Breast epithelium (tissue), 4 donors: ENCODE data around the gene TEP1. TPM values are rescaled to one million over a fixed set of nuclear protein-coding genes. Genes with fewer than 3 reads are reported as not detected.

Experiments
- DNase-seq, 2 donors: peaks; one replicate each; pipeline ENCODE4 v3.0.0-alpha.2; 2019; ENCODE audit warnings: low spot score in 2 of 2
- H3K27ac ChIP-seq, 2 donors: fragments of 200-600 bp; sonication (generic) in 1 of 2; one replicate each; pipeline ENCODE4 v1.5.1; 2016 to 2019; ENCODE audit warnings: mild to moderate bottlenecking in 1 of 2
- H3K27me3 ChIP-seq, 2 donors: fragments of 200-600 bp; sonication (generic) in 1 of 2; one replicate each; pipeline versions ENCODE4 v1.5.1 to v1.6.0; 2017 to 2019; ENCODE audit warnings: control low read depth in 1 of 2, mild to moderate bottlenecking in 1 of 2
- H3K36me3 ChIP-seq: fragments of 200-600 bp; one replicate; pipeline ENCODE4 v1.5.1; 2019
- H3K4me1 ChIP-seq, 2 donors: fragments of 200-600 bp; sonication (generic); one replicate each; pipeline ENCODE4 v1.5.1; 2016 to 2019; ENCODE audit warnings: control low read depth in 1 of 2
- H3K4me3 ChIP-seq, 3 donors: fragments of 200-600 bp; sonication (generic); 1 replicate in 2 of 3; 2 replicates in 1 of 3; pipeline ENCODE4 v1.5.1; 2016 to 2019; ENCODE audit warnings: mild to moderate bottlenecking in 3 of 3, moderate library complexity in 2 of 3
- H3K9me3 ChIP-seq, 2 donors: fragments of 200-600 bp; sonication (generic) in 1 of 2; one replicate each; pipeline ENCODE4 v1.5.1; 2016 to 2019; ENCODE audit warnings: control low read depth in 1 of 2
- CTCF ChIP-seq, 3 donors: fragments of 450-650 bp; IDR thresholded peaks; one replicate each; pipeline ENCODE4 v1.5.1; 2016 to 2017; ENCODE audit warnings: antibody characterized with exemption in 3 of 3, mild to moderate bottlenecking in 3 of 3, moderate library complexity in 3 of 3
- POLR2A ChIP-seq: fragments of 450-650 bp; IDR thresholded peaks from one replicate; pipeline ENCODE4 v1.6.1; 2016; ENCODE audit warnings: antibody characterized with exemption, mild to moderate bottlenecking, moderate library complexity
- POLR2AphosphoS5 ChIP-seq, 3 donors: sonication (generic); formaldehyde crosslinking; IDR thresholded peaks; one replicate each; pipeline ENCODE4 v1.6.1; 2017; ENCODE audit warnings: antibody characterized with exemption in 3 of 3
- intact Hi-C: fragments of 100-400 bp; cut with DNase I; formaldehyde crosslinking; loops from one replicate; pipeline ENCODE4 v1.15.1; 2023; ENCODE audit warnings: low total_unique reads
- total RNA-seq, 3 donors: library from RNA; depleted of rRNA; stranded (reverse); fragments of >200 nt; gene quantifications; one replicate each; pipeline ENCODE4 v1.1.0, GENCODE V29; 2016

Gene TEP1
- total RNA-seq, 3 donors from 2014 or later, result 21.3 to 34.5 (median 27.2) TPM

- no peaks in the 10 kb centered on the region for H3K27me3 ChIP-seq
- intact Hi-C loops, result no loop called here
- TF ChIP-seq CTCF (IDR thresholded peaks at IDR 0.05), result no peak
- no peak for TF ChIP-seq POLR2AphosphoS5 (IDR thresholded peaks at IDR 0.05)
- no peak for TF ChIP-seq POLR2A
- H3K27ac ChIP-seq, result no peak overlapping the region
- H3K36me3 ChIP-seq, result no peaks in the 10 kb centered on the region
- H3K9me3 ChIP-seq, result no peaks in the 10 kb centered on the region
- no peak overlapping the region for H3K4me3 ChIP-seq
- DNase-seq, result no peak
- H3K4me1 ChIP-seq, result no peaks in the 10 kb centered on the region
Measured at GRCh38 chr14:20317720-20318119, 95.6 kb downstream of the TEP1 start.

Other genes with a start within 250 kb of the TEP1 start
- not detected for gene OR11G2, start 222.6 kb downstream of the TEP1 start, total RNA-seq
- gene OR11H6, start 189.8 kb downstream of the TEP1 start, total RNA-seq, result not detected
- not detected for gene OR11H7, start 184.5 kb downstream of the TEP1 start, total RNA-seq
- gene OR11H4, start 174.2 kb downstream of the TEP1 start, total RNA-seq, result not detected
- 10 to 100 TPM; 10.1 to 21.0 (median 16.2) TPM for gene TTC5, start 107.5 kb downstream of the TEP1 start, total RNA-seq
- gene CCNB1IP1, start 80.2 kb downstream of the TEP1 start, total RNA-seq, result 10 to 100 TPM; 65.8 to 78.3 (median 65.9) TPM
- gene PARP2, start 69.9 kb downstream of the TEP1 start, total RNA-seq, result 10 to 100 TPM; 14.7 to 20.0 (median 17.9) TPM
- gene KLHL33, start 22.7 kb upstream of the TEP1 start, total RNA-seq, result under 1 TPM; 0.29 to 0.64 (median 0.33) TPM
- gene OSGEP, start 41.3 kb upstream of the TEP1 start, total RNA-seq, result 10 to 100 TPM; 38.1 to 66.9 (median 57.5) TPM
- 100 to 1,000 TPM; 129 to 165 (median 150) TPM for gene APEX1, start 41.7 kb upstream of the TEP1 start, total RNA-seq
- gene PIP4P1, start 47.9 kb upstream of the TEP1 start, total RNA-seq, result 10 to 100 TPM; 23.6 to 34.1 (median 29.9) TPM
- 10 to 100 TPM; 26.4 to 60.0 (median 38.8) TPM for gene PNP, start 55.9 kb upstream of the TEP1 start, total RNA-seq
- gene RNASE10, start 92.0 kb upstream of the TEP1 start, total RNA-seq, result not detected
- not detected for gene RNASE9, start 147.5 kb upstream of the TEP1 start, total RNA-seq
- gene RNASE11, start 174.5 kb upstream of the TEP1 start, total RNA-seq, result not detected
- not detected for gene RNASE12, start 177.9 kb upstream of the TEP1 start, total RNA-seq
- gene OR6S1, start 228.2 kb upstream of the TEP1 start, total RNA-seq, result not detected